Occipital lobe (tissue), 2 donors: ENCODE results near the gene FAM24B. TPM values are rescaled to one million over a fixed set of nuclear protein-coding genes. Genes with fewer than 3 reads are reported as not detected.

Experiments used
- DNase-seq: peaks from one replicate; lab custom pipeline; 2025; lab: John Stamatoyannopoulos, UW
- total RNA-seq: library from RNA; depleted of rRNA; stranded (reverse); fragments of >200 nt; gene quantifications from one replicate; pipeline ENCODE4 v1.2.3, GENCODE V29; 2014

FAM24B gene
- total RNA-seq, 1 donor from 2014 or later: 3.9 TPM

DNA sequence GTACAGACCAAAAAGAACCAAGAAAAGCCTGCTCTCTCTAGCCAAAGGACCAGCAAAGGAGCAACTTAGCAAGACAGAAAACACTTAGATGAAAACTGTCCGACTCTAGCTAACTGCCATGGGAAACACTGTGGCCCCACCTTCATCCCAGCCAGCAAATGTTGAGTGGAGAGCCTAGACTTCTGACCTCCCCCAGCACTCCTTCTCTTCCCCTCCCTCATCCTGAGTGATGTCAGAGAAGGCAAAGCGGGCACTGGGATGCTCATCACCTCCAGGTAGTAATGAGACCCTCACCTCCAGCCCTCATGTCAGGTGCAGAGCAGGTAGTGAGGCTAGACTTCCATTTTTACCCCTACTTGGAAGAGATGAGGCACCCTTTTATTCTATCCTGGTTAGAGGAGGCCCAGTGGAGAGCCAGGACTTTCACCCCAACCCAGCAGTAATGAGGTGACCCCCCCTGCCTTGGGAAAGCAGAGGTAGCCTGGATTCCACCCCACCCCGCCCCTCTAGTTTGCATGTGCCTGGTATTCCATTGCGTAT is 50.6 kb downstream of the FAM24B start:
- no peak for DNase-seq

DNA sequence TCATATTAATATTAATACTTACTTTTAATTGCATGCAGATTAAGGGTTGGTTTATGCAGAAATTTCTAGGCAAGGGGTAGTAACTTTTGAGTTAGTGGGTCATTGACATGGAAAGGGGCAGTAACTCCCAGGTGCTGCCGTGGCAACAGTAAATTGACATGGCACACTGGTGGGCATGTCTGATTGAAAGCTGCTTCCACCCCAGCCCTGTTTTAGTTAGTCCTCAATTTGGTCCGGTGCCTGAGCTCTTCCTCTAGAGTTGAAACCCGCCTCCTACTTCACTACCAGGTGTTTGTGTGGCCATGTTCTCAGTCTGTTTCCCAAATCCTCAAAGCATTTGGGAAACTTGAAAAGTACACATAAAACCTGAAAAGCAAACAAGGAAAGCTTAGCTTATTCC is 52.1 kb downstream of the FAM24B start:
- no peak for DNase-seq

- no peak for DNase-seq
Measured at GRCh38 chr10:122822973-122823690, 56.2 kb downstream of the FAM24B start.

DNA sequence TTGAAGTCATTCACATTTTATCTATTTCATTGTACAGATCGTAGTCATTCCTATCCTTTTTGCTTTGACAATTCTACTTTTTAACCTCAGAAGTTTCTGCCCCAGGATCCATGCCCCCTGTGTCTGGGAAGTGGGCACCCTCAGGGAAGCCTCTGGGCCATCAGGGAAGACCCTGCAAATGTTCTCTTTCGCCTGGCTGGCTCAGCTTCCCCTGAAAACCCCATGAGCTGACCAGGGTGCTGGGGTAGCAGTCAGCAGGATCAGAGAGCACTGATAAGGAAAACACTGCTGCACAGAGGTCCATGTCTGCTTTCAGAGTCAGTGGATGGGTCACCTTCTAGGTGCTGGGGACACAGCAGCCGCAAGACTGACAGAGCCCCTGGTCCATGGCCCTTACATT is 57.6 kb downstream of the FAM24B start:
- no peak for DNase-seq

DNA sequence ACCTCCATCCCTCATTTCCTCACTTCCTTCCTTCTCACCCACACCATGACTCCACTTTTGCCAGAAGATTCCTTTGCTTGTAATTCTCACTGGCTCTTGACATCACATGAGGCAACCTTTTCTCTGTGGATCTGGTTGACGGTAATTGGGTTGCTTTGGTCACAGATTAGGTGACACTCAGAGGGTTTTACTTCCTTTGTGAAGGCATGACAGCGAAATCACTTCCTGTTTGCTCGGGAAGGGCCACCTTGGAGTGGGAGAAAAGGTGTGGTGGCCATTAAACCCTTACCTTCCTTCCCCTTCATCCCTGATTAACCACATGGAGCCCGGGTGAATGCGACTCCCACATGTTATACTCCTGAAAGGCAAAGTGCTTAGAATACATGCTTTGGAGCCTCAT is 63.9 kb downstream of the FAM24B start:
- no peak for DNase-seq

- no peak for DNase-seq
Measured at GRCh38 chr10:122814493-122814892, 64.9 kb downstream of the FAM24B start.

GRCh38 chr10:122812751-122813150 is 66.6 kb downstream of the FAM24B start:
- DNase-seq: no peak

DNA sequence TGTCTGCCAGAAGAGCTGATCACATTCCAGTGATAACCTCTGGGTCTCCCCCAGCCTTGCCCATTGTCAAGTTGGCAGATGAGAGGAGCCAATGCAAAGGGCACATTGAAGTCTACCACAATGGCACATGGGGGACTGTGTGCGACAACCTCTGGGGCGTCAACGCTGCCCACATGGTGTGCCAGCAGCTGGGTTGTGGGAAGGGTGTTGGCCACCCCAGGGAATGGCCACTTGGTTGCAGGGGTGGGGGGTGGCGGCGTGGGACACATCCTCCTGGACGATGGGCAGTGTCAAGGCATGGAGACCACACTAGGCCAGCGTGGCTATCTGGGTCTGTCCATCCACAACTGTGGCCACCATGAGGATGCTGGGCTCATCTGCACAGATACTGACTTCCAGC is 77.1 kb downstream of the FAM24B start:
- DNase-seq: no peak

Other genes with a start within 250 kb of the FAM24B start
- gene C10orf120, start 179.7 kb downstream of the FAM24B start, total RNA-seq: not detected
- gene CUZD1, start 33.7 kb downstream of the FAM24B start, total RNA-seq: 0.31 TPM
- not detected for gene FAM24A, start 31.0 kb upstream of the FAM24B start, total RNA-seq
- 31.8 TPM for gene C10orf88, start 74.6 kb upstream of the FAM24B start, total RNA-seq
- gene PSTK, start 100.8 kb upstream of the FAM24B start, total RNA-seq: 12.9 TPM
- 13.4 TPM for gene IKZF5, start 129.2 kb upstream of the FAM24B start, total RNA-seq
- gene ACADSB, start 129.4 kb upstream of the FAM24B start, total RNA-seq: 14.5 TPM